ENCODE results near the gene STK32B.

DNA sequence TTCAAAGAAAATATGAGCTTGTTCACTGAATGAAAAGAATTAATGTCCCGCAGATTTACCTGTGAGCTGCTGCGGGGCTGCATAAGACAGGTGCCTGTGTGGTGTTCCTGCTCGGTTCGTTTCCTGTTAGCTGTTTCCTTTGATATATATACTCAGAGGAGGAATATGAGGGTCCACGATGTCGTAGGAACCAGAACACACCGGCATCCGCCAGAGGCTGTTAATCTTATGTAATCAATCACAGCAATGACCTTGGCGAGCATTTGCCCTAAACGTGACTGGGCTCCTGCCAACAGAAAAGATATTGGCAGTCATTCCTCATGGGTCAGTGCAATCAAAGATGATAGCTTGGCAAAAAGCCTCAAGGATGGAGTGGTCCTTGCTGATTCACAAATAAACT, 396.9 kb downstream of the STK32B start:
- TF ChIP-seq CBFB (CRISPR knock-in tag; IDR thresholded peaks at IDR 0.05) (no peak), HDAC6 (IDR thresholded peaks at IDR 0.05; ENCODE audit: low read depth, low read length) (no peak), KLF6 (CRISPR knock-in tag; IDR thresholded peaks at IDR 0.05; ENCODE audit: borderline replicate concordance) (no peak), ZNF274 (IDR thresholded peaks at IDR 0.05; ENCODE audit: borderline replicate concordance, low read depth, low read length) (no peak)
- TF ChIP-seq, protein P1, sequence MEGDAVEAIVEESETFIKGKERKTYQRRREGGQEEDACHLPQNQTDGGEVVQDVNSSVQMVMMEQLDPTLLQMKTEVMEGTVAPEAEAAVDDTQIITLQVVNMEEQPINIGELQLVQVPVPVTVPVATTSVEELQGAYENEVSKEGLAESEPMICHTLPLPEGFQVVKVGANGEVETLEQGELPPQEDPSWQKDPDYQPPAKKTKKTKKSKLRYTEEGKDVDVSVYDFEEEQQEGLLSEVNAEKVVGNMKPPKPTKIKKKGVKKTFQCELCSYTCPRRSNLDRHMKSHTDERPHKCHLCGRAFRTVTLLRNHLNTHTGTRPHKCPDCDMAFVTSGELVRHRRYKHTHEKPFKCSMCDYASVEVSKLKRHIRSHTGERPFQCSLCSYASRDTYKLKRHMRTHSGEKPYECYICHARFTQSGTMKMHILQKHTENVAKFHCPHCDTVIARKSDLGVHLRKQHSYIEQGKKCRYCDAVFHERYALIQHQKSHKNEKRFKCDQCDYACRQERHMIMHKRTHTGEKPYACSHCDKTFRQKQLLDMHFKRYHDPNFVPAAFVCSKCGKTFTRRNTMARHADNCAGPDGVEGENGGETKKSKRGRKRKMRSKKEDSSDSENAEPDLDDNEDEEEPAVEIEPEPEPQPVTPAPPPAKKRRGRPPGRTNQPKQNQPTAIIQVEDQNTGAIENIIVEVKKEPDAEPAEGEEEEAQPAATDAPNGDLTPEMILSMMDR (IDR thresholded peaks at IDR 0.05 in 2 of 3, conservative IDR thresholded peaks at IDR 0.05 in 1 of 3; ENCODE audit: insufficient read depth in 2 of 3, low read depth in 1 of 3, low read length in 3 of 3), result no peak
